ENCODE measurements around the gene POLR2L.

Gene POLR2L

GRCh38 chr11:836274-836673 is 6.1 kb downstream of the POLR2L start:
- FAIRE-seq, result no peak
- TF ChIP-seq TAF1 (IDR thresholded peaks at IDR 0.05; ENCODE audit: low read depth, low read length) (no peak), POLR2AphosphoS5 (IDR thresholded peaks at IDR 0.05; ENCODE audit: low read depth, low read length) (no peak), POU2F2 (IDR thresholded peaks at IDR 0.05; ENCODE audit: low read depth, low read length) (no peak), SPI1 (IDR thresholded peaks at IDR 0.05; ENCODE audit: low read depth, low read length) (no peak), POLR2A (IDR thresholded peaks at IDR 0.05; ENCODE audit: low read depth, low read length) (no peak), PAX5 (IDR thresholded peaks at IDR 0.05; ENCODE audit: insufficient read depth, low read length, severe bottlenecking) (no peak)

GRCh38 chr11:834371-835316 is 7.7 kb downstream of the POLR2L start:
- no peak for FAIRE-seq

More at GRCh38 chr11:836274-836673, 6.1 kb downstream of the POLR2L start:
- DNase-seq (ENCODE audit: insufficient read length, low spot score), result no peak

GRCh38 chr11:833849-834311 is 8.4 kb downstream of the POLR2L start:
- FAIRE-seq, result no peak
- DNase-seq (ENCODE audit: insufficient read length, low spot score), result no peak
- TF ChIP-seq POLR2AphosphoS5 (IDR thresholded peaks at IDR 0.05; ENCODE audit: low read depth, low read length), result no peak
- TF ChIP-seq TAF1 (IDR thresholded peaks at IDR 0.05; ENCODE audit: low read depth, low read length), result no peak
- TF ChIP-seq POLR2A (IDR thresholded peaks at IDR 0.05; ENCODE audit: low read depth, low read length), result no peak
- no peak for TF ChIP-seq SPI1 (IDR thresholded peaks at IDR 0.05; ENCODE audit: low read depth, low read length)
- no peak for TF ChIP-seq POU2F2 (IDR thresholded peaks at IDR 0.05; ENCODE audit: low read depth, low read length)
- TF ChIP-seq PAX5 (IDR thresholded peaks at IDR 0.05; ENCODE audit: insufficient read depth, low read length, severe bottlenecking), result no peak

More at GRCh38 chr11:834371-835316, 7.7 kb downstream of the POLR2L start:
- no peak for DNase-seq (ENCODE audit: insufficient read length, low spot score)
- TF ChIP-seq POLR2AphosphoS5 (IDR thresholded peaks at IDR 0.05; ENCODE audit: low read depth, low read length), result no peak
- no peak for TF ChIP-seq POU2F2 (IDR thresholded peaks at IDR 0.05; ENCODE audit: low read depth, low read length)
- TF ChIP-seq PAX5 (IDR thresholded peaks at IDR 0.05; ENCODE audit: insufficient read depth, low read length, severe bottlenecking), result no peak
- no peak for TF ChIP-seq SPI1 (IDR thresholded peaks at IDR 0.05; ENCODE audit: low read depth, low read length)
- no peak for TF ChIP-seq POLR2A (IDR thresholded peaks at IDR 0.05; ENCODE audit: low read depth, low read length)
- TF ChIP-seq TAF1 (IDR thresholded peaks at IDR 0.05; ENCODE audit: low read depth, low read length), result no peak

GRCh38 chr11:833114-833791 is 9.1 kb downstream of the POLR2L start:
- peak; percentile 43 for FAIRE-seq
- TF ChIP-seq POU2F2 (IDR thresholded peaks at IDR 0.05; ENCODE audit: low read depth, low read length) (no peak), SPI1 (IDR thresholded peaks at IDR 0.05; ENCODE audit: low read depth, low read length) (no peak), POLR2A (IDR thresholded peaks at IDR 0.05; ENCODE audit: low read depth, low read length) (no peak), TAF1 (IDR thresholded peaks at IDR 0.05; ENCODE audit: low read depth, low read length) (no peak), POLR2AphosphoS5 (IDR thresholded peaks at IDR 0.05; ENCODE audit: low read depth, low read length) (no peak), PAX5 (IDR thresholded peaks at IDR 0.05; ENCODE audit: insufficient read depth, low read length, severe bottlenecking) (no peak)
- no peak for DNase-seq (ENCODE audit: insufficient read length, low spot score)

DNA sequence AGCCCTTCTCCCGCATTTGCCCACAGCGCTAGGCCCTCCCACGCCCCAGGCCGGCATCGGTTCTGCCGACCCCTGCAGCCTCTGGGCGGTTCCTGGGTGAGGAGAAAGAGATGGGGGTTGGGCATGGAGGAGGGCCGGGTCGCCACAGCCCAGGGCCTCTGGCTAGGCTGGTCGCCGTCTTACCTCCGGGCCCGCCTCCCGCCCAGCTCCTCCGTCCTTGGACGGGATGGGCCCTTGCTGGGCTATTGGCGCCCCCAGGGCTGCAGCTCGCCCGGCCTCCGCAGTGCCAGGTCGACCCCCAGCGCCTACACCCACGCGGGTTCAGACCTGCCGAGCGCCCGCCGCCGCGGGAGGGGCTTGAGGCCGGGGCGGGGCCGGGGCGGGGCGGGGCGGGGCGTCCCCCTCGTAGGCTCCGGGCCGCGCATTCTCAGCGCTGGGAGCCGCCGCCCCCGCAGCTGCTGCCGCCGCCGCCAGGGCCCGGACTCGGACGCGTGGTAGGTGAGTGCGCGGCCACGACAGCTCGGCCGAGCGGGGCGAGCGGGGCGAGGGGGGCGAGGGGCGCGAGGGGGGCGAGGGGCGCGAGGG is 9.7 kb downstream of the POLR2L start, which contains the start of gene CD151:
Gene CD151, plus strand, starts transcription at position 424 of the 585 bp plus-strand sequence. CDS start 3,118 bp downstream, outside the sequence.
- TF ChIP-seq POU2F2 (IDR thresholded peaks at IDR 0.05; ENCODE audit: low read depth, low read length) (no peak), PAX5 (IDR thresholded peaks at IDR 0.05; ENCODE audit: insufficient read depth, low read length, severe bottlenecking) (no peak), SPI1 (IDR thresholded peaks at IDR 0.05; ENCODE audit: low read depth, low read length) (no peak), POLR2A (IDR thresholded peaks at IDR 0.05; ENCODE audit: low read depth, low read length) (no peak), TAF1 (IDR thresholded peaks at IDR 0.05; ENCODE audit: low read depth, low read length) (no peak), POLR2AphosphoS5 (IDR thresholded peaks at IDR 0.05; ENCODE audit: low read depth, low read length) (no peak)
- DNase-seq (ENCODE audit: insufficient read length, low spot score), result no peak
- peak; percentile 69 for FAIRE-seq

GRCh38 chr11:831961-832528 is 10.3 kb downstream of the POLR2L start:
- FAIRE-seq (peak; percentile 61), DNase-seq (ENCODE audit: insufficient read length, low spot score) (no peak)
- TF ChIP-seq PAX5 (IDR thresholded peaks at IDR 0.05; ENCODE audit: insufficient read depth, low read length, severe bottlenecking), result no peak
- TF ChIP-seq SPI1 (IDR thresholded peaks at IDR 0.05; ENCODE audit: low read depth, low read length), result no peak
- TF ChIP-seq POLR2AphosphoS5 (IDR thresholded peaks at IDR 0.05; ENCODE audit: low read depth, low read length), result no peak
- no peak for TF ChIP-seq POLR2A (IDR thresholded peaks at IDR 0.05; ENCODE audit: low read depth, low read length)

DNA sequence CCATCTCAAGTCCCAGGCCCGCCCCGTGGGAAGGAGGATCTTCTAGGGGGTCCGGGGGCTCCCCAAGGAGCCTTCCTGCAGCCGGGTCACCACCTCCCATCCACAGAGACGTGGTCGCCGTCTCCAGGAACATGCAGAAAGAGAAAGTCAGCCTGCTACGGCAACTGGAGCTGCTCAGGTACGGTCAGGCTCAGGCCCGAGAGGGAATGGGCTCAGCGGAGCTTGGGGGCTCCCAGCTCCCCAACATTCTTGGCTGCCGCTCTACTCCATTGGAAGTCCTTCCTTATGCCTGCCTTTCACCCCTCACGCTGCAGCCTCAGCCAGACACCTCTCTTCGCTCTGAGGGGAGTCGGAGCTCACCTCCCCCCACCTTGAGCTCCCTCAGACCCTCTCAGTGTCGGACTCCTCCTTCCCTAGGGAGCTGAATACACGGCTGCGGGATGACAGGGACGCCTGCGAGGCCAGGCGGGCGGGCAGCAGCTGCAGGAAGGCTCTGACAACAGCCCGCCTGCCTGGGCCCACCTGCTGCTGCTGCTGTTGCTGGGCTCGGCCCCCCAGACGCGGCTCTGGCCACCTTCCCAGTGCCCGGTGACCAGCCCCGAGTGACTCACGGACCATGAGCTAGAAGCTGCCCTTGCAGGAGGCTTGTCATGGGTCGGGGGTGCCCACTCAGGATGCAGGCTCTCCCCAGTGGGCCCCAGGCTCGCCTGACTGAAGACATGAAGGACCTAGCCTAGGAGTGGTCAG is 11.0 kb downstream of the POLR2L start:
- DNase-seq (ENCODE audit: insufficient read length, low spot score), result no peak

More for the DNA sequence above, 11.0 kb downstream of the POLR2L start:
- TF ChIP-seq POLR2A (IDR thresholded peaks at IDR 0.05; ENCODE audit: low read depth, low read length) (no peak), TAF1 (IDR thresholded peaks at IDR 0.05; ENCODE audit: low read depth, low read length) (no peak), SPI1 (IDR thresholded peaks at IDR 0.05; ENCODE audit: low read depth, low read length) (no peak), PAX5 (IDR thresholded peaks at IDR 0.05; ENCODE audit: insufficient read depth, low read length, severe bottlenecking) (no peak), POU2F2 (IDR thresholded peaks at IDR 0.05; ENCODE audit: low read depth, low read length) (no peak), POLR2AphosphoS5 (IDR thresholded peaks at IDR 0.05; ENCODE audit: low read depth, low read length) (no peak)
- FAIRE-seq, result no peak
